Muscle layer of duodenum (tissue), 2 donors: ENCODE results near the gene SUN5.

Experiments
- H3K27ac ChIP-seq: one replicate; pipeline ENCODE4 v1.7.0; 2013; ENCODE audit warnings: mild to moderate bottlenecking, low read length
- H3K27me3 ChIP-seq: one replicate; pipeline ENCODE4 v1.7.0; 2013; ENCODE audit warnings: low read depth, mild to moderate bottlenecking, control low read depth, low read length
- H3K36me3 ChIP-seq, 2 donors: one replicate each; pipeline ENCODE4 v1.7.0; 2013; ENCODE audit warnings: low read length in 2 of 2, control low read depth in 1 of 2, mild to moderate bottlenecking in 1 of 2; ENCODE audit not compliant: insufficient read depth in 2 of 2, control insufficient read depth in 1 of 2
- H3K4me1 ChIP-seq, 2 donors: one replicate each; pipeline ENCODE4 v1.7.0; 2013; ENCODE audit warnings: low read length in 2 of 2, mild to moderate bottlenecking in 2 of 2, control low read depth in 1 of 2, moderate library complexity in 1 of 2; ENCODE audit not compliant: insufficient read depth in 2 of 2, control insufficient read depth in 1 of 2
- H3K4me3 ChIP-seq, 2 donors: one replicate each; pipeline ENCODE4 v1.7.0; 2013; ENCODE audit warnings: low read length in 2 of 2, low read depth in 1 of 2, mild to moderate bottlenecking in 1 of 2
- H3K9me3 ChIP-seq, 2 donors: one replicate each; pipeline ENCODE4 v1.7.0; 2013; ENCODE audit warnings: low read length in 2 of 2, control low read depth in 1 of 2, mild to moderate bottlenecking in 1 of 2; ENCODE audit not compliant: control insufficient read depth in 1 of 2
- donor health status: healthy.

SUN5 gene

GRCh38 chr20:33034901-33035492 is 30.8 kb upstream of the SUN5 start:
- Histone ChIP-seq H3K4me1 (no peaks in the 10 kb centered on the region), H3K27me3 (no peaks in the 10 kb centered on the region), H3K9me3 (peaks cover 0 to 8% of the 10 kb centered on the region in 2 donors), H3K4me3 (no peak overlapping the region), H3K36me3 (no peaks in the 10 kb centered on the region), H3K27ac (no peak overlapping the region)

GRCh38 chr20:33034115-33034514 is 29.9 kb upstream of the SUN5 start:
- Histone ChIP-seq H3K27ac (no peak overlapping the region), H3K36me3 (no peaks in the 10 kb centered on the region), H3K9me3 (peaks cover 0 to 8% of the 10 kb centered on the region in 2 donors), H3K4me1 (no peaks in the 10 kb centered on the region), H3K4me3 (no peak overlapping the region), H3K27me3 (no peaks in the 10 kb centered on the region)

GRCh38 chr20:33033381-33033780 is 29.1 kb upstream of the SUN5 start:
- no peak overlapping the region for H3K27ac ChIP-seq
- no peaks in the 10 kb centered on the region for H3K27me3 ChIP-seq

GRCh38 chr20:33032555-33032954 is 28.3 kb upstream of the SUN5 start:
- Histone ChIP-seq H3K27ac (no peak overlapping the region), H3K27me3 (no peaks in the 10 kb centered on the region), H3K36me3 (no peaks in the 10 kb centered on the region), H3K9me3 (peaks cover 0 to 8% of the 10 kb centered on the region in 2 donors), H3K4me1 (no peaks in the 10 kb centered on the region), H3K4me3 (no peak overlapping the region)

More at GRCh38 chr20:33033381-33033780, 29.1 kb upstream of the SUN5 start:
- Histone ChIP-seq H3K4me3 (no peak overlapping the region), H3K36me3 (no peaks in the 10 kb centered on the region), H3K4me1 (no peaks in the 10 kb centered on the region), H3K9me3 (peaks cover 0 to 8% of the 10 kb centered on the region in 2 donors)

GRCh38 chr20:33031531-33031930 is 27.3 kb upstream of the SUN5 start, which contains the start of gene BPIFB6:
Gene BPIFB6 (plus strand): TSS chr20:33031648. CDS start chr20:33031648, 0 bp downstream.
- Histone ChIP-seq H3K4me3 (no peak within 1 kb of the TSS), H3K27me3 (no peaks in the 10 kb centered on the region), H3K9me3 (peaks cover 0 to 8% of the 10 kb centered on the region in 2 donors), H3K4me1 (no peaks in the 10 kb centered on the region), H3K27ac (no peak within 1 kb of the TSS), H3K36me3 (no peaks in the 10 kb centered on the region)

GRCh38 chr20:33030569-33030968 is 26.3 kb upstream of the SUN5 start:
- no peaks in the 10 kb centered on the region for H3K4me1 ChIP-seq
- H3K4me3 ChIP-seq = no peak overlapping the region
- no peaks in the 10 kb centered on the region for H3K27me3 ChIP-seq
- H3K36me3 ChIP-seq = no peaks in the 10 kb centered on the region
- no peak overlapping the region for H3K27ac ChIP-seq
- peaks cover 0 to 8% of the 10 kb centered on the region in 2 donors for H3K9me3 ChIP-seq

- Histone ChIP-seq H3K4me3 (no peak overlapping the region), H3K4me1 (no peaks in the 10 kb centered on the region), H3K36me3 (no peaks in the 10 kb centered on the region), H3K27ac (no peak overlapping the region), H3K9me3 (peaks cover 0 to 8% of the 10 kb centered on the region in 2 donors), H3K27me3 (no peaks in the 10 kb centered on the region)
Measured at GRCh38 chr20:33030076-33030475, 25.8 kb upstream of the SUN5 start.

- H3K27me3 ChIP-seq = no peaks in the 10 kb centered on the region
- no peaks in the 10 kb centered on the region for H3K4me1 ChIP-seq
- H3K4me3 ChIP-seq = no peak overlapping the region
- no peaks in the 10 kb centered on the region for H3K36me3 ChIP-seq
- no peak overlapping the region for H3K27ac ChIP-seq
- H3K9me3 ChIP-seq = peaks cover 0 to 8% of the 10 kb centered on the region in 2 donors
Measured at GRCh38 chr20:33028875-33029274, 24.6 kb upstream of the SUN5 start.

- Histone ChIP-seq H3K4me3 (no peak overlapping the region), H3K27me3 (no peaks in the 10 kb centered on the region), H3K4me1 (no peaks in the 10 kb centered on the region), H3K36me3 (no peaks in the 10 kb centered on the region), H3K9me3 (peaks cover 0 to 4% of the 10 kb centered on the region in 2 donors), H3K27ac (no peak overlapping the region)
Measured at GRCh38 chr20:33027769-33028751, 23.8 kb upstream of the SUN5 start.

GRCh38 chr20:33026779-33027759 is 22.8 kb upstream of the SUN5 start:
- no peaks in the 10 kb centered on the region for H3K36me3 ChIP-seq
- no peaks in the 10 kb centered on the region for H3K9me3 ChIP-seq
- no peaks in the 10 kb centered on the region for H3K27me3 ChIP-seq
- H3K4me3 ChIP-seq = no peak overlapping the region
- H3K27ac ChIP-seq = no peak overlapping the region
- H3K4me1 ChIP-seq = no peaks in the 10 kb centered on the region
